OCI-M1 (cell line): ENCODE results near the gene HMGCL.
"Not testable (repeated sequence)": the region's sequence is repeated elsewhere in the genome, so short reads cannot be mapped to it uniquely, and the experiment has no call there.

Experiments
- DNase-seq: peaks from one replicate; lab custom pipeline; 2025; lab: John Stamatoyannopoulos, UW

HMGCL gene

DNA sequence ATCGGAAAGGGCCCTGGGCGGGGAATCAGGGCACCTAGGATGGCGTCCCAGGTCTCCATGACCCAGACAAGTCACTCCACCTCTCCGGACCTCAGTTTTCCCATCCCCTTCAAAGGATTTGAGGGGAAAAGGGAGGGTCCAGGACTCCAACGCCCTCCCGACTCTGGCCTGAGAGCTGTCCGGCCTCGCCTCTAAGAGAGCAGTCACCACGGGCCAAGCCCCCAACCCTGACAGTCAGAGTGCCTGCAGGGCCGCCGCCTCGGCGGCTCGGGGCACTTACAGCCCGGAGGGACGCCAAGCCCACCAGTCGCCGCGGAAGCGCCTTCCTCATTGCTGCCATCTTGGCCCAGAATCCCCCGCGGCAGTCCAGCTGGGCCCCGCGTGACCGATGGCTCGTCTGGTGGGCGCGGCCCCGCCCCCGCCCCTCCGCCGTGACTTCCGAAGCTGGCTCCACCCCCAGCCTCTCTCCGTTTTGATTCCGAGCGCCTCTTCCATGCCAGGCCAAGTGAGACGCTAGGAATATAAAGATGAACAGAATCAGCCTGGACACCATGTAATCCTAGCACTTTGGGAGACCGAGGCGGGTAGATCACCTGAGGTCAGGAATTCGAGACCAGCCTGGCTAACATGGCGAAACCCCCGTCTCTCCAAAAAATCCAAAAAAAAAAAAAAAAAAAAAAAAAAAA, at the start of gene HMGCL:
TSS of gene HMGCL (minus strand) at position 354 of the 686 bp plus-strand sequence. CDS start at position 340, 14 bp downstream.
- peak; percentile 94 for DNase-seq

DNA sequence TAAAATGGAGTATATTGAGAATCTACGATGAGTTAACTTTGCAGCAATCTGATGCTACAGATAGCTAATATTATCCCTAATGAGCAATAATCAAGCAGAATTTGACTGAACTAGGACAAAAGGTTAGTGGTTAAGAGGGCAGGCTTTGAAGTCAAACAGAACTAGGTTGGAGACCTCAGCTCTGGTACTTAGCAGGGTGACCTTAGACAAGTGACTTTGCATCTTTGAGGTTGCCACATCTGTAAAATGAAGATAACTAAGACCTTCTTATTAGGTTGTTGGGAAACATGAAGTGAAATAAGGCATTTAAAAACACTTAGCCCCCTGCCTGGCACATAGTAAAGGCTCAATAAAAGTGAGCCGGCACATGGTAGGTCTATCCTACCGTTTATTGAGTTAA, 47.2 kb upstream of the HMGCL start:
- DNase-seq, result peak; percentile 84

DNA sequence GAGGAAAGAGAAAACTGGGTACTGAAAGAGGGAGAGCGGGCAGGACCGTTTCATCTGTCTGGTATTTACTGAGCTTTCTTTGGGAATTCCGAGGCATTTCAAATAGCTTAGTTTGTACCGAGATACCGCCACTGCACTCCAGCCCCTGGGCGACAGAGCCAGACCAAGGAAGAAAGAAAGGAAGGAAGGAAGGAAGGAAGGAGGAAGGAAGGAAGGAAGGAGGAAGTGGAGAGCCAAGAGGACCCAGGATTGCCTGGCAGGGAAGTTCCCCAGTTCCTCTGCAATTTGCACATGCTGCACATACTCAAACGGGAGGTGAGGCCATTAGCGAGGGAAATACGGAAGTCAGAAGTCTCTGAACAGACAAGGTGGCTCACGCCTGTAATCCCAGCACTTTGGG, 43.8 kb upstream of the HMGCL start:
- no peak for DNase-seq

GRCh38 chr1:23868557-23869016, 43.4 kb upstream of the HMGCL start:
- peak; percentile 73 for DNase-seq

DNA sequence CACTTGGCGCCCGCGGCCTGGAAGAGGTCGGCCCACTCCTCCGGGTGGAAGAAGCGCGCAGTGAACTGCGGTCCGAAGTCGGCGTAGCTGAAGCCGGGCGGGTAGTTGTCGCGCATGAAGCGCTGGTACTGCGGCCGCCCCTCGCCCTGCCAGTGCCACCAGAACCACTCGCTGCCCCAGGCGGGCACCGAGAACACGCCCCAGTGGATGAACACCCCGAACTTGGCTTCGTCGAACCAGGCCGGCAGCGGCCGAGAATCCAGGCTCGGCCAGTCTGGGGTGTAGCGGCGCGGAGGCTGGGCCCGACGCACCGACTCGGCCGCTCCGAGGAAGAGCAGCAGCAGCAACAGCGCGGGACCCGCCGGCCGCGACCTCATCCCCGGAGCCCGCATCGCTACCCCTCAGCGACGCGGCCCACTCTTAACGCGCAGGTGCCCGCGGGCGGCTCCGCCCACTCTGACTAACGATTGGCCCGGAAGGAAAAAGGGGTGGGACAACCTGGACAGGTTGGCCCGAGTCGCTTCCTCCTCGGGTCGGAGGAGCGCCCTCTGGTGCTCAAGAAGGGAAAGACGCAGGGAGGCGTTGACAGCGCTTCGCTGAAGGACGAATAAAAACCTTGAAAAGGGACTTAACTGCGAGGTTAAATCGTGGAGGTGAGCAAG, 42.8 kb upstream of the HMGCL start, which contains the start of gene FUCA1:
TSS of gene FUCA1 (minus strand) at position 396 of the 662 bp plus-strand sequence. CDS start at position 392, 4 bp downstream.
- peak; percentile 96 for DNase-seq

DNA sequence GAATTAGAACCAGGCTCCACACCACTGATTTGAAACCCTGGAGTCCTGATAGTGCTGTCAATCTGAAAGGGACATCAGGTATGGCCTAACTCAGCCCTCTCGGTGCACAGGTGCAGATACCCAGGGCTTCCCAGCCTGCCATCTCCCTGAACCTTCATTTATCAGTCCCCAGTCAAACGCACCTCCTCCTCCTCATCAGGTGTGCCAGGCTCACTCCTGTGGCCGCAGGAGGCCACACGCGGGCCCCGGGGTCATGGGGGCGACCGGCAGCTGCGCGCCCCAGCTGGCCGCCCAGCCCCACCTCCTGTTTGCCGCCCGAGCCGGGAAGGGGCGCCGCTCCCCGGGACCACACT, 42.3 kb upstream of the HMGCL start:
- DNase-seq, result no peak

GRCh38 chr1:23865543-23865930, 40.3 kb upstream of the HMGCL start:
- DNase-seq, result peak; percentile 17

- no peak for DNase-seq
Observed at GRCh38 chr1:23864801-23865542, 39.7 kb upstream of the HMGCL start.

GRCh38 chr1:23862640-23863039, 37.4 kb upstream of the HMGCL start:
- DNase-seq, result no peak

DNA sequence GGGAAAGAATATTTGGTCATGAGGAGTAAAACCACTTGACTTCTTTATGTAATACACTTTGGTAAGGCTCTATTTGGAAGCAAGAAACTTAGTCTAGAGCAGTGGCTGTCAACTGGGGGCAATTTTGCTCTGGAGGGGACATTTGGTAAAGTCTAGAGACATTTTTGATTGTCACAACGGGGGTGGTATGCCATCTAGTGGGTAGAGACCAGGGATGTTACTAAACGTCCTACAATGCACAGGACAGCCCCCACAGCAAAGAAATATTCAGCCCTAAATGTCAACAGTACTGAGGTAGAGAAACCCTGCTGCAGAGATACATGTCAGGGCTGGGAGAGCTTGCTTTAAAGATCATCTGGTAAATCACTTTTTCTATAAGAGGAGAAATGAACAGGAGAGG, 29.3 kb upstream of the HMGCL start:
- DNase-seq, result peak; percentile 50

- DNase-seq, result not testable (repeated sequence)
Observed at GRCh38 chr1:23853124-23853523, 27.9 kb upstream of the HMGCL start.

GRCh38 chr1:23851406-23851805, 26.2 kb upstream of the HMGCL start:
- not testable (repeated sequence) for DNase-seq

DNA sequence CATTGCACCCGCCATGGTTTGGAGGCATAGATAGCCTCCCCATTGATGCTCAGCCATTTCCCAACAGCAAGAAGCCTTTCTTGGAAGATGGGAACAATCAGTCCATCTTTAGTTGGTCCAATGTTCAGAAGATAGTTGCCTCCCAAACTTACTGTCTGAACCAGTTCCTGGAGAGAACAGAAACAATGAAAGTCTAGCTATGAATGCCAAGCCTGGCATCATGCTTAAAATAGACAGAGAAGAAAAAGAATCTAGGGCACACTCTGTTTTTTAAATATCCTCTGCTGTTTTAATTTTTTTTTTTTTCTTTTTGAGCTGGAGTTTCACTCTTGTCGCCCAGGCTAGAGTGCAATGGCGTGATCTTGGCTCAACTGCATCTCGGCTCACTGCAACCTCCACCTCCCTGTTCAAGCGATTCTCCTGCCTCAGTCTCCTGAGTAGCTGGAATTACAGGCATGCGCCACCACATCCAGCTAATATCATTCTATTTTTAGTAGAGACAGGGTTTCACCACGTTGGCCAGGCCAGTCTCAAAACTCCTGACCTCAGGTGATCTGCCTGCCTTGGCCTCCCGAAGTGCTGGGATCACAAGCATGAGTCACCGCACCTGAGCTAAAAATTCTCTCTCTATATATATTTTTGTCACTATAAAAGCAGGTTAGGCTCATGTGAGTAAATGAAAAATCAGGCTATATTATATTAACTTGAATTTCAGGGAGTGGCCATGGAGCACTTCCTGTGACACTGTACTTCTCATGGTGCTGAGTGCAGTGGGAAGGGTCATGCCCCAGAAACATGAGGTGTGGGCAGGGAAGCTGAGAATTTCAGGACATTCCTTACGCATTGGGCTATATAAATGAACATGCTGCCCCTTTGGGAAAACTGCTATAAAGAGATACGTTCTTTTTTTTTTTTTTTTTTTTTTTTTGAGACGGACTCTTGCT, 23.7 kb upstream of the HMGCL start:
- DNase-seq, result no peak

DNA sequence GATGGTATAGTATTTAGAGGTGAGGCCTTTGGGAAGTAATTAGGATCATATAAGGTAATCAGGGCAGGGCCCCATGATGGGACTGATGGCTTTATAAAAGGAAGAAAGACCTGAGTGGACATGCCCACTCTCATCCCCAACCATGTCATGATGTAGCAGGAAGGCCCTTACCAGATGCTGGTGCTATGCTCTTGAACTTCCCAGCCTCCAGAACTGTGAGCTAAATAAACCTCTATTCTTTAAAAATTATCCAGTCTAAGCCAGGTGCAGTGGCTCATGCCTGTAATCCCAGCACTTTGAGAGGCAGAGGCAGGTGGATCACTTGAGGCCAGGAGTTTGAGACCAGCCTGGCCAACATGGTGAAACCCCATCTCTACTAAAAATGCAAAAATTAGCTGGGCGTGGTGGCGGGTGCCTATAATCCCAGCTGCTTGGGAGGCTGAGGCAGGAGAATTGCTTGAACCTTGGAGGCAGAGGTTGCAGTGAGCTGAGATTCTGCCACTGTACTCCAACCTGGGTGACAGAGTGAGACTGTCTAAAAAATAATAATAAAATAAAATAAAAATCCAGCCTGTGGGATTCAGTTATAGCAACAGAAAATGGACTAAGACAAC, 22.4 kb upstream of the HMGCL start:
- DNase-seq, result not testable (repeated sequence)

- peak; percentile 33 for DNase-seq
Observed at GRCh38 chr1:23845163-23845562, 19.9 kb upstream of the HMGCL start.

GRCh38 chr1:23843644-23844043, 18.4 kb upstream of the HMGCL start:
- no peak for DNase-seq

DNA sequence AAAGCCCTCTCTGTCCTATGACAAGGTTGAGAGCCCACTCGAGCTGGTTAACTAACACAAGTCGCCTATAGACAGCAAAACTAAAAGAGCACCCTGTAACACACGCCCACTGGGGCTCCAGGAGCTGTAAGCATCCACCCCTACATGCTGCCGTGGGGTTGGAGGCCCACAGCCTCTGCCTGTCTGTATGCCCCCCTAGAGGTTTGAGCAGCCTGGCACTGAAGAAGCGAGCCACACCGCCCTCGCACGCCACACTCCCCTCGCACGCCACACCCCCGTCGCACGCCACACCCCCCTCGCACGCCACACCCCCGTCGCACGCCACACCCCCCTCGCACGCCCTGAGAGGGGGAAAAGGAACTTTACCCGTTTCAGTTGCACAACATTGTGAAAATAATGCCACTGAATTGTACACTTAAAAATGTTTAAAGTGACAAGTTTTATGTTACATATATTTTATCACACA, 13.2 kb upstream of the HMGCL start:
- DNase-seq, result peak; percentile 70

DNA sequence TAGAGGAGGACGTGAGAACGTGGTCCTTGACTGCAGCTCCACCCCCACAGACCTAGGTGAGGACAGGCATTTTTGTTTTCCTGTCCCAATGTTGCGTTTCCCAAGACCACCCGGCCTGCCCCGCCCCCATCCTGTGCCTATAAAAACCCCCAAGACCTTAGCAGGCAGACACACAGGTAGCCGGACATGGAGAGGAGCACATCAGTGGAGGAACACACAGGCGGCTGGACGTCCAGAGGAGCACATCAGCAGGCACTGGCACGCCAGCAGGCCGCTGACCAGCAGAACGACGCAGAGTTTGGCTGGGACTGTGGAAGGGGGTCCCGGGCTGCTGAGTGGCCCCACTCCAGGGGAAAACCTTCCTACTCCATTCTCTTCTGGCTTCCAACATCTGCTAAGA, 12.7 kb upstream of the HMGCL start:
- no peak for DNase-seq

- DNase-seq, result peak; percentile 60
Observed at GRCh38 chr1:23836037-23836436, 10.8 kb upstream of the HMGCL start.

DNA sequence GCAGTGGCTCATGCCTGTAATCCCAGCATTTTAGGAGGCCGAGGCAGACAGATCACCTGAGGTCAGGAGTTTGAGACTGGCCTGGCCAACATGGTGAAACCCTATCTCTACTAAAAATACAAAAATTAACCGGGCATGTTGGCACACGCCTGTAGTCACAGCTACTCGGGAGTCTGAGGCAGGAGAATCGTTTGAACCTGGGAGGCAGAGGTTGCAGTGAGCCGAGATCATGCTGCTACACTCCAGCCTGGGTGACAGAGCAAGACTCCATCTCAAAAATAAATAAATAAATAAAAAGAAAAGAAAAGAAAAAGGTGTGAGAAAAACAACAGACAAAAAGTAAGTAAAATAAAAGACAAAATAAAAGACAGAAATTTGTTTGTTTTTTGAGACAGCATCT, 8.9 kb upstream of the HMGCL start:
- DNase-seq, result not testable (repeated sequence)

GRCh38 chr1:23827717-23828116, 2.5 kb upstream of the HMGCL start:
- no peak for DNase-seq
